ENCODE measurements around the gene TMEM45B. TPM values are rescaled to one million over a fixed set of nuclear protein-coding genes. Genes with fewer than 3 reads are reported as not detected.

The TMEM45B gene
- total and polyA plus RNA-seq, 2 of the 13 experiments (the other 11 are each of a cell fraction or from before 2014, with no cell fraction given): 29.1 to 181 TPM

GRCh38 chr11:129861702-129862522, 46.3 kb downstream of the TMEM45B start (continued):
- TF ChIP-seq ZNF784 (CRISPR knock-in tag; IDR thresholded peaks at IDR 0.05; ENCODE audit: borderline replicate concordance) (no peak), SNAI1 (CRISPR knock-in tag; IDR thresholded peaks at IDR 0.05; ENCODE audit: borderline replicate concordance) (no peak), NONO (IDR thresholded peaks at IDR 0.05) (no peak), NONO (CRISPR knock-in tag; conservative IDR thresholded peaks at IDR 0.05) (0 out of 2 replicates have a peak, but pooled peaks have one; percentile 32), ZNF580 (CRISPR knock-in tag; IDR thresholded peaks at IDR 0.05; ENCODE audit: borderline replicate concordance, low read depth) (no peak), TP53 (CRISPR knock-in tag; conservative IDR thresholded peaks at IDR 0.05) (no peak), MED13 (CRISPR knock-in tag; IDR thresholded peaks at IDR 0.05) (no peak), THAP11 (CRISPR knock-in tag; IDR thresholded peaks at IDR 0.05) (no peak), ZNF44 (CRISPR knock-in tag; IDR thresholded peaks at IDR 0.05) (no peak), ZNF543 (CRISPR knock-in tag; IDR thresholded peaks at IDR 0.05) (no peak), ZNF567 (CRISPR knock-in tag; IDR thresholded peaks at IDR 0.05; ENCODE audit: borderline replicate concordance) (no peak), FOSL2 (CRISPR knock-in tag; IDR thresholded peaks at IDR 0.05) (peak; percentile 93), ZFP37 (CRISPR knock-in tag; IDR thresholded peaks at IDR 0.05; ENCODE audit: borderline replicate concordance) (peak; percentile 30; the same call in 1 of the 2 replicates), ELF3 (CRISPR knock-in tag; IDR thresholded peaks at IDR 0.05) (peak; percentile 52), ONECUT2 (CRISPR knock-in tag; IDR thresholded peaks at IDR 0.05) (no peak), ZFP1 (CRISPR knock-in tag; IDR thresholded peaks at IDR 0.05) (no peak), ZNF614 (CRISPR knock-in tag; IDR thresholded peaks at IDR 0.05; ENCODE audit: borderline replicate concordance) (no peak), KDM1A (CRISPR knock-in tag; IDR thresholded peaks at IDR 0.05) (no peak), ZNF546 (CRISPR knock-in tag; conservative IDR thresholded peaks at IDR 0.05) (no peak), ZBTB20 (CRISPR knock-in tag; IDR thresholded peaks at IDR 0.05; ENCODE audit: borderline replicate concordance, low read depth) (no peak), GLMP (CRISPR knock-in tag; IDR thresholded peaks at IDR 0.05; ENCODE audit: borderline replicate concordance) (no peak), ERF (CRISPR knock-in tag; IDR thresholded peaks at IDR 0.05) (peak; percentile 54; the same call in 1 of the 2 replicates), IRF2 (CRISPR knock-in tag; IDR thresholded peaks at IDR 0.05) (peak; percentile 62; the same call in 1 of the 2 replicates), REXO4 (CRISPR knock-in tag; IDR thresholded peaks at IDR 0.05; ENCODE audit: borderline replicate concordance) (no peak), ZNF574 (CRISPR knock-in tag; IDR thresholded peaks at IDR 0.05) (peak; percentile 41; the same call in 1 of the 2 replicates), ATRX (CRISPR knock-in tag; IDR thresholded peaks at IDR 0.05; ENCODE audit: borderline replicate concordance) (no peak), NR2F2 (IDR thresholded peaks at IDR 0.05; ENCODE audit: borderline replicate concordance, low read depth) (no peak), ZSCAN22 (CRISPR knock-in tag; IDR thresholded peaks at IDR 0.05) (no peak)
